GM12875 (cell line): ENCODE results near the gene LOXL1.
"Not testable (repeated sequence)": the region's sequence is repeated elsewhere in the genome, so short reads cannot be mapped to it uniquely, and the experiment has no call there.

Experiments used
- H3K4me3 ChIP-seq: one replicate; pipeline ENCODE4 v1.5.1; 2011; ENCODE audit warnings: low read depth, low read length, control low read depth
- CTCF ChIP-seq: IDR thresholded peaks from 2 replicates; pipeline ENCODE4 v1.5.1; 2011; ENCODE audit warnings: low read depth, mild to moderate bottlenecking, control low read depth, inconsistent platforms, low read length, moderate library complexity, borderline replicate concordance; ENCODE audit not compliant: insufficient read depth

Gene LOXL1

GRCh38 chr15:73936181-73936580, 9.9 kb downstream of the LOXL1 start:
- no peak for TF ChIP-seq CTCF

GRCh38 chr15:73936588-73937290, 10.5 kb downstream of the LOXL1 start:
- H3K4me3 ChIP-seq: no peak overlapping the region
- TF ChIP-seq CTCF: no peak

More at GRCh38 chr15:73936181-73936580, 9.9 kb downstream of the LOXL1 start:
- no peak overlapping the region for H3K4me3 ChIP-seq

GRCh38 chr15:73937296-73937695, 11.0 kb downstream of the LOXL1 start:
- no peak overlapping the region for H3K4me3 ChIP-seq
- TF ChIP-seq CTCF: no peak

GRCh38 chr15:73937726-73938125, 11.5 kb downstream of the LOXL1 start:
- H3K4me3 ChIP-seq: no peak overlapping the region
- no peak for TF ChIP-seq CTCF

- not testable (repeated sequence) for H3K4me3 ChIP-seq
Measured at GRCh38 chr15:73938516-73938915, 12.3 kb downstream of the LOXL1 start.

- no peak overlapping the region for H3K4me3 ChIP-seq
- no peak for TF ChIP-seq CTCF
Measured at GRCh38 chr15:73939138-73939537, 12.9 kb downstream of the LOXL1 start.

- TF ChIP-seq CTCF: no peak
- H3K4me3 ChIP-seq: no peak overlapping the region
Measured at GRCh38 chr15:73940061-73940981, 14.1 kb downstream of the LOXL1 start.
